ENCODE results near the gene MUC3A.
"Not testable (repeated sequence)": the region's sequence is repeated elsewhere in the genome, so short reads cannot be mapped to it uniquely, and the experiment has no call there.

The MUC3A gene, protein sequence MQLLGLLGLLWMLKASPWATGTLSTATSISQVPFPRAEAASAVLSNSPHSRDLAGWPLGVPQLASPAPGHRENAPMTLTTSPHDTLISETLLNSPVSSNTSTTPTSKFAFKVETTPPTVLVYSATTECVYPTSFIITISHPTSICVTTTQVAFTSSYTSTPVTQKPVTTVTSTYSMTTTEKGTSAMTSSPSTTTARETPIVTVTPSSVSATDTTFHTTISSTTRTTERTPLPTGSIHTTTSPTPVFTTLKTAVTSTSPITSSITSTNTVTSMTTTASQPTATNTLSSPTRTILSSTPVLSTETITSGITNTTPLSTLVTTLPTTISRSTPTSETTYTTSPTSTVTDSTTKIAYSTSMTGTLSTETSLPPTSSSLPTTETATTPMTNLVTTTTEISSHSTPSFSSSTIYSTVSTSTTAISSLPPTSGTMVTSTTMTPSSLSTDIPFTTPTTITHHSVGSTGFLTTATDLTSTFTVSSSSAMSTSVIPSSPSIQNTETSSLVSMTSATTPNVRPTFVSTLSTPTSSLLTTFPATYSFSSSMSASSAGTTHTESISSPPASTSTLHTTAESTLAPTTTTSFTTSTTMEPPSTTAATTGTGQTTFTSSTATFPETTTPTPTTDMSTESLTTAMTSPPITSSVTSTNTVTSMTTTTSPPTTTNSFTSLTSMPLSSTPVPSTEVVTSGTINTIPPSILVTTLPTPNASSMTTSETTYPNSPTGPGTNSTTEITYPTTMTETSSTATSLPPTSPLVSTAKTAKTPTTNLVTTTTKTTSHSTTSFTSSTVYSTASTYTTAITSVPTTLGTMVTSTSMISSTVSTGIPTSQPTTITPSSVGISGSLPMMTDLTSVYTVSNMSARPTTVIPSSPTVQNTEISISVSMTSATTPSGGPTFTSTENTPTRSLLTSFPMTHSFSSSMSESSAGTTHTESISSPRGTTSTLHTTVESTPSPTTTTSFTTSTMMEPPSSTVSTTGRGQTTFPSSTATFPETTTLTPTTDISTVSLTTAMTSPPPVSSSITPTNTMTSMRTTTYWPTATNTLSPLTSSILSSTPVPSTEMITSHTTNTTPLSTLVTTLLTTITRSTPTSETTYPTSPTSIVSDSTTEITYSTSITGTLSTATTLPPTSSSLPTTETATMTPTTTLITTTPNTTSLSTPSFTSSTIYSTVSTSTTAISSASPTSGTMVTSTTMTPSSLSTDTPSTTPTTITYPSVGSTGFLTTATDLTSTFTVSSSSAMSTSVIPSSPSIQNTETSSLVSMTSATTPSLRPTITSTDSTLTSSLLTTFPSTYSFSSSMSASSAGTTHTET (N-terminal part only)

DNA sequence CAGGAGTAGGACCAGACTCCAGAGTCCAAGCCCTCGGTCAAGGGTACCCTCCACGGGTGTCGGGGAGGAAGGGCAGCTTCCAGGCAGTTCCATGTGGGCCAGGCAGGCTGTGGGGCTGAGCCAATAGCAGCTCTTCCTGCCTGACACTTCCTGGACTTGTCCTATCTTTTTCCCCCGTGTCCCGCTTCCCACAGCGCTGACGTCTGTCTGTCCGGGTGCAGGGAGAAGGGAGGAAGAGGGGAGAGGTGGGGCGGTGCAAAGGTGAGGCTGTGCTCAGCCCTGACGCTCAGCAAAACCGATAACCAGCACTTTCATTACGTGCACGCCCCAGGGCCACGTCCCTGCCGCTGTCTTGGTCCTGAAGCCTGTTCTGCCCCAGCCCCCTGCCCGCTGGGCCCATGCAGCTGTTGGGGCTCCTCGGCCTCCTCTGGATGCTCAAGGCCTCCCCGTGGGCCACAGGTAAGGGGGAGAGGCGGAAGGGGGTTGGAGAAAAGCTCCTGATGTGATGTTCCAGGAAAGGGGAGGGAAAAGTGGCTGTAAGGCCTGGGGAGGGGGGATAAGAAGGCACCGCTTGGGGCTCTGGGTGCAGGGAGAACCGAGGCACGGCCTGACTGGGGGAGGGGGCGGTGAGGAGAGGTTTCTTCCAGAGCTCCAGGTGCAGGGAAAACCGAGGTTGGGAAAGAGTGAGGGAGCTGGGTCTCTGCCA, at the start of gene MUC3A:
Gene MUC3A (plus strand): TSS at position 308 of the 706 bp plus-strand sequence. CDS start 91 bp downstream, at position 399.
- DNase-seq = no peak

DNA sequence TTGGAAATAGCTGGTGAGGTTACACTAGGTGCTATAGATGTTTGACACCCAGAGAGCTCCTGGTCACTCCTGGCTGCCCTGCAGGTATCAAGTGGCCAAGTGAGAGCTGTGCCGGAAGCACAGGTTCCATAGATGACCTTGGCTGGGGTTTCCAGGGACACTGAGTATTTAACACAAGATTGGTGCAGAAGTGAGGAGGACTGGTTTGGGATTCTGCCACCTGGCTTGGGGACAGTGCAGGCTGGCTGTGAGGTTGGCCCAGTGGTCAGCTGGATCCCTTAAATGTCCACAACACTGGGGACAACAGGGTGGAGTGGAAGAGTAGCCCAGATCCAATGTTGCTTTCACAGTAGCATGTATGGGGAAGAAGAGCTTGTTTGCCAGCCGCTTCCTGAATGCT, 48.4 kb upstream of the MUC3A start:
- no peak for DNase-seq

DNA sequence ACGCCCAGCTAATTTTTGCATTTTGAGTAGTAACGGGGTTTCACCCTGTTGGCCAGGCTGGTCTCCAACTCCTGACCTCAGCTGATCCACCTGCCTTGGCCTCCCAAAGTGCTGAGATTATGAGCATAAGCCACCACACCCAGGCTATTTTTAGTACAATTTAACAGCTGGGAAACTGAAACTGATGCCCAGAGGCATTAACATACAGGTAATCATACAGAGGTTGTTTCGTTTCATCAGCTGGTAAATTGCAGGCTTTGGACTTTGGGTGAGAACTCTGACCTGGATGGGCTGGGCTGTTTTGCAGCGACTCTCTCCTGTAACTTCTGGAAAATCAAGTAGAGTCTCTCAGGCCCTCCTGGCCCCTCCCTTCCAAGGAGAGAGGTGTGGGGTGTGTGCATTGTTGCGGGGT, 47.4 kb upstream of the MUC3A start:
- no peak for DNase-seq

DNA sequence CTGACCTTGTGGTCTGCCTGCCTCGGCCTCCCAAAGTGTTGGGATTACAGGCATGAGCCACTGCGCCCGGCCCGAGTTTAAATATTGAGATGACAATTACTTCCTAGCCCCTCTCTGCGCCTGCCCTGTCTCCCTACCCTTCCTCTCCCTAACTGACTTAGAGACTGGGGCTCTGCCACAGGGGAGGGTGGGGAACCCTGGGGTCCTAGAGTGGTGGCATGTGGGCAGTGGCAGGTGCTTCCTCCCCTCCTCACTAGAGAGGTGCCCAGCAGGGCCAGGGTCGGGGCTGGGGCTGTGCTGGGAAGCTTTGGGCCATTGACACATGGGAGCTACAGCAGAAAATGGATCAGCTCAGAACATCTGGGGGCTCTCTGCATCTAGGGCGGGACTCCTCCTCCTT, 46.7 kb upstream of the MUC3A start:
- no peak for DNase-seq

DNA sequence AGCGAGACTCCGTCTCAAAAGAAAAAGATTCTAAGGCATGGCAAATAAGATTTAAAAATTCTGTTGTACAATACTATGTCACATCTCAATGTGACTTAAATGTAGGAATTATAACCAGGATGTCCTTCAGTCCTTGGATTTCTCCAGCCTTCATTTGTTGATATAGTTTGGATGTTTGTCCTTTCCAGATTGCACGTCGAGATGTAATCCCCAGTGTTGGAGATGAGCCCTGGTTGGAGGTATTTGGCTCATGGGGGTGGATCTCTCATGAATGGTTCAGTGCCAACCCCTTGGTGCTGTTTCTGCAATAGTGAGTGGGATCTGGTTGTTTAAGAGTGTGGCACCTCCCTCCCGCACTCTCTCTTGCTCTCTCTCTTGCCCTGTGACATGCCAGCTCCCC, 40.8 kb upstream of the MUC3A start:
- DNase-seq = no peak

DNA sequence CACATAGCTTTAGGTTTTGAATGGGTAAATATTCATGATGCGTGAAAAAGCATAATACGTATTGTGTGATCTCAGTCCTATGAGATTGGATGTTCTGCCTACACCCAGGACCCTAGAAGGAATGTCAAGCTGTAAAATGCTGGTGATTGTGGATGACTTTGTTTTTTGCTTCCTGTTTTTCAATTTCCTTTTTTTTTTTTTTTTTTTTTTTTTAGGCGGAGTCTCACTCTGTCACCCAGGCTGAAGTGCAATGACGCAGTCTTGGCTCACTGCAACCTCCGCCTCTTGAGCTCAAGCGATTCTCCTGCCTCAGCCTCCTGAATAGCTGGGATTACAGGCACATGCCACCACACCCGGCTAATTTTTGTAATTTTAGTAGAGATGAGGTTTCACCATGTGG, 38.9 kb upstream of the MUC3A start:
- not testable (repeated sequence) for DNase-seq

DNA sequence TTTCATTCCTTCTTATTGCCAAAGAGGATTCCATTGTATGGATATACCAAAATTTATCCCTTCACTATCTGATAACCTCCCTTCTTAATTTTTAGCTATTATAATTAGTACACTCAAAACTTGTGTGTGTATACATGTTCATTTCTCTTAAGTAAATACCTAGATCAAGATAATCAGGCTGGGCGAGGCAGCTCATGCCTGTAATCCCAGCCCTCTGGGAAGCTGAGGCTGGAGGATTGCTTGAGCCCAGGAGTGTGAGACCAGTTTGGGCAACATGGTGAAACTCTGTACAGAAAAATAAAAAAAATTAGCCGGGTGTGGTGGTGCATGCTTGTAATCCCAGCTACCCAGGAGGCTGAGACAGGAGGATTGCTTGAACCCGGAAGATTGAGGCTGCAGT, 37.9 kb upstream of the MUC3A start:
- DNase-seq = no peak

DNA sequence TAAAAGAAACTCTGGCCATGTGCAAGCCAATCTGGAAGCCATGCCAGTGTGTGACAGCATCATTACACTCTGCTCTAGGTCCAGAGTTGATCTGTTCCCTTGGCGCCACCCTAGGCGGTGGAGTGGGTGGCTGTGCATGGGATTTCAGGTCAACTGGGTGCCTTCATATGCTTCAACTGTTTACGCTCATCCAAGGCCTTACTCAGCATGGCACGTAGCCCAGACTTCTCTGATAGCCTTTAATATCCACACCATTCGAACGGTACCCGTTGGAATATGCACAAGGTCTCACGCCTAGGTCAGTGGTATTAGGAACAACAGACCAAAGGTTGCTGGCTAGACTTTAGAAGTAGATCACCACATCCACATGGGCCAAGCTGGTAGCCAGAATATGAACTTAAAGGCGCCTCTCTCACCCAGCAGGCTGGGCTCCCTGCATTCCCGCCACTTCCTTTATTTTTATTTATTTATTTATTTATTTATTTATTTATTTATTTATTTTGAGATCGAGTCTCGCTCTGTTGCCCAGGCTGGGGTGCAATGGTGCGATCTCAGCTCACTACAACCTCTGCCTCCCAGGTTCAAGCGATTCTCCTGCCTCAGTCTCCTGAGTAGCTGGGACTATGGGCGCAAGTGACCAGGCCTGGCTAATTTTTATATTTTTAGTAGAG, 35.0 kb upstream of the MUC3A start:
- DNase-seq = no peak

DNA sequence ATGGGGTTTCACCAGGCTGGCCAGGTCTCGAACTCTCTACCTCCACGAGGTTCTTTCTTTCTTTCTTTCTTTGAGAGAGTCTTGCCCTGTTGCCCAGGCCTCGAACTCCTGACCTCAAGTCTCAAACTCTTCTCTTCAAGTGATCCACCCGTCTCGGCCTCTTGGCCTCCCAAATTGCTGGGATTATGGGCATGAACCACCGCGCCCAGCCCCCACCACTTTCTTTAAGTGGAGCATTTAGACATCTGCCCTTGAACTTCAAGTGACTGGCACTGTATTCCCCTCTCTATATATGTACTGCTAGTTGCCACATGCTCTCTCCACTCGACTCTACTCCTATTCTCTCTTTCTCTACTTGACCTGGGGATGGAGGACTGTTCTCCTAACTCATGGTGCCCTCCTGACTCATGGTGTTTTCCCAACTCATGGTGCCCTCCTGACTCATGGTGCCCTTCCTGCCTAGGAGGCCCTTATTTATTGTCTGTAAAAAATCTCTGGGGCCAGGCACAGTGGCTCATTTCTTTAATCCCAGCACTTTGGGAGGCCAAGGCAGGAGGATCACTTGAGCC, 34.4 kb upstream of the MUC3A start:
- no peak for DNase-seq

DNA sequence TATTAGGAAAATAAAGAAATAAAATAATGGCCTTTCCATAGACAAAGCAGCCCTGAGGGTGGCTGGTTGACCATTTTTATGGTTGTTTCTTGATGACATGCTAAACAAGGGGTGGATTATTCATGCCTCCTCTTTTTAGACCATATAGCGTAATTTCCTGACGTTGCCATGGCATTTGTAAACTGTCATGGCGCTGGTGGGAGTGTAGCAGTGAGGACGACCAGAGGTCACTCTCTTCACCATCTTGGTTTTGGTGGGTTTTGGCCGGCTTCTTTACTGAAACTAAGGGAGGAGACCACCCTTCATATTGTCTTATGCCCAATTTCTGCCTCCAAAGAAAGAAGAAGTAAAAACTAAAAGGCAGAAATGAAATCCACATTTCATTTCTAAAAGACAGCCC, 30.0 kb upstream of the MUC3A start:
- DNase-seq = not testable (repeated sequence)

DNA sequence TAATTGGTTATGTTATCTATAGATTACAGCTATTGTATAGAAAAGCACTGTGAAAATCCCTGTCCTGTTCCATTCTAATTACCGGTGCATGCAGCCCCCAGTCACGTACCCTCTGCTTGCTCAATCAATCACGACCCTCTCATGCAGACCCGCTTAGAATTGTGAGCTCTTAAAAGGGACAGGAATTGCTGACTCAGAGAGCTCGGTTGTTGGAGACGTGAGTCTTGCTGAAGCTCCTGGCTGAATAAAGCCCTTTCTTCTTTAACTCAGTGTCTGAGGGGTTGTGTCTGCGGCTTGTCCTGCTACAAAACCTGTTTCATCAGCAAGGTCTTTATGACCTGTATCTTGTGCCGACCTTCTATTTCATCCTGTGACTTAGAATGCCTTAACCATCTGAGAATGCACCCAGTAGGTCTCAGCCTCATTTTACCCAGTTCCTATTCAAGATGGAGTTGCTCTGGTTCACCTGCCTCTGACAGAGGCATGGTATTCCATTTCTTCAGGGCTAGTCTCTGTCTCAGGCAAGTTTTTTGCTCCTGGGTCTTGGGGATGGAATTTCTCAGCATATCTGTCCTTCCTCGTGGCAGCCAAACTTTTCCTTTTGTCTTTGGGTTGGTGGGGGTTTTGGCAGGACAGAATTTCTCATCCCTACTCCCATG, 29.4 kb upstream of the MUC3A start:
- not testable (repeated sequence) for DNase-seq

DNA sequence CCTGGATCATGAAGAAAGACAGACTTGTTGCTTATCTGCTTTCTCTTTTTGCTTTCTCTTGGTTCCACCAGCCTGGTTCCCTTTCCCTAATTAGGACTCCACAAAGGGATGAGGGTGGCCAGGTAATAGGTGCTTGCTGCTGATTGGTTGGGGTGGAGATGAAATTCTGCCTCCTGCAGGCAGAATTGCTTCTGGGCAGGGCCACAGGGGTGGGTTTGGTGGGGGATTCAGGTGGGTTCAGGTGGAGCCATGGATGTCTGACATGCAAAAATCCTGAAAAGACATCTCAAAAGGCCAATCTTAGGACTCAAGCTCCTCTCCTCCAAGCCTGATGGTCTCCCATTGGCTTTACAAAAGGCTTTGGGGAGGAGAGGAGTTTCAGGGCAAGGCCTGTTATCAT, 28.3 kb upstream of the MUC3A start:
- no peak for DNase-seq

DNA sequence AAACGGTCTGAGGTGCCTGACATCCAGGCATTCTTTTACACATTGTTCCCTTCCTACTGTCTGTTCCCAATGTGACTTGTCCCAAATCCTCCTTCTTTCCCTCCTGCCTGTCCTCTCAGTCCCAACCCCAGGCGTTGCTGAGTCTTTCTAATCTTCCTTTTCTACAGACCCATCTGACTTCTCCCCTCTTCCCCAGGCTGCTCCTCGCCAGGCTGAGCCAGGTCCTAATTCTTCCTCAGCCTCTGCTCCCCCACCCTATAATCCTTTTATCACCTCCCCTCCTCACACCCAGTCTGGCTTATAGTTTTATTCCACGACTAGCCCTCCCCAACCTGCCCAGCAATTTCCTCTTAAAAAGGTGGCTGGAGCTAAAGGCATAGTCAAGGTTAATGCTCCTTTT, 25.7 kb upstream of the MUC3A start:
- not testable (repeated sequence) for DNase-seq

DNA sequence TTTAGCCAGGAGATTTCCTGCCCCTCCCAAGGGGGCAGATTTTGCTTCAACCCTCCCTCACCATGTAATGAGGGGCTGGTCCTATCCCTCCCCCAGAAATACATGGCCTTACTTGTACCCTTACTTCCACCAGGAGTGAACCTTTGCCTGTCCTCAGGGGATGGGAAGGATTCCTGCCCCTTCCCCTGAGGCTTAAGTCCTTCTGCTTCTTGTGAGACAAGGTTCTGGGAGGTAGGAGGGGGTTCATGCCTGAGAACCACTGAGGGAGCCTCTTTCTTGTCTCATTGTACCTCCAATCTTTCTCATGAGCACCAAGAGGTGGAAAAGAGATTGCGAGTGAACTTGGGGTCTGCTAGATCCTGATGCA, 19.5 kb upstream of the MUC3A start:
- DNase-seq = no peak

DNA sequence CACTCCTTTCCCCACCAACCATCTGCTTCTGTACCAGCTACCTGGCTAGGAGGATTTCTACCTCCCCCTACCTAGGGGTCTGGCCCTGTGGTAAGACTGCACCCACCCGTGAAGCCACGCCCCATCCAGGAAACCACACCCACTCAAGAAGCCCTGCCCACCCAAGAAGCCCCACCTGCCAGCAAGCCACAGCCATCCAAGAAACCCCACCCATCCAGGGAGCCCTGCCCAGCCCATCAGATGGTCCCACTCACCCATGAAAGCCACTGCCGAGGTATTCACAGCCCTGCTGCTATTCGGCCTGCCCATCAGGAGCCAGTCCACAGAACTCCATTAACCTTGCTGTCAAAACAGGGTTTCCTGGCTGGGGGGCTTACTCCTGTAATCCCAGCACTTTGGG, 15.6 kb upstream of the MUC3A start:
- no peak for DNase-seq

DNA sequence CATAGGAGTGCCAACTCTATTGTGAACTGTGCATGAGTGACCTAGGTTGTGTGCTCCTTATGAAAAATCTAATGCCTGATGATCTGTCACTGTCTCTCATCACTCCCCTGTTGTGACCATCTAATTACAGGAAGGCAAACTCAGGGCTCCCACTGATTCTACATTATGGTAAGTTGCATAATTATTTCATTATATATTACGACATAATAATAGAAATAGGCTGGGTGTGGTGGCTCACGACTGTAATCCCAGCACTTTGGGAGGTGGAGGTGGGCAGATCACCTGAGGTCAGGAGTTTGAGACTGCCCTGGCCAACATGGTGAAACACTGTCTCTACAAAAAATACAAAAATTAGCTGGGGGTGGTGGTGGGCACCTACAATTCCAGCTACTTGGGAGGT, 14.0 kb upstream of the MUC3A start:
- not testable (repeated sequence) for DNase-seq

DNA sequence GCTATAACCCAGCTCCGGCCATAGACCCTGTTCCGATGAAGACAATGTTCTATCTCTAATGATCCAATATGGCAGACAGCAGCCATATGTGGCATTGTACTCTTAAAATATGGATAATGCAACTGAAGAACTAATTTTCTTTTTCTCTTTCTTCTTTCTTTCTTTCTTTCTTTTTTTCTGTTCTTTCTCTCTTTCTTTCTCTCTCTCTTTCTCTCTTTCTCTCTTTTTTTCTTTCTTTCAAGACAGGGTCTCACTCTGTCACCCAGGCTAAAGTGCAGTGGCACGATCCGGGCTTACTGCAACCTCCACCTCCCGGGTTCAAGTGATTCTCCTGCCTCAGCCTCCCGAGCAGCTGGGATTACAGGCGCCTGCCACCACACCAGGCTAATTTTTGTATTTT, 13.2 kb upstream of the MUC3A start:
- DNase-seq = not testable (repeated sequence)

DNA sequence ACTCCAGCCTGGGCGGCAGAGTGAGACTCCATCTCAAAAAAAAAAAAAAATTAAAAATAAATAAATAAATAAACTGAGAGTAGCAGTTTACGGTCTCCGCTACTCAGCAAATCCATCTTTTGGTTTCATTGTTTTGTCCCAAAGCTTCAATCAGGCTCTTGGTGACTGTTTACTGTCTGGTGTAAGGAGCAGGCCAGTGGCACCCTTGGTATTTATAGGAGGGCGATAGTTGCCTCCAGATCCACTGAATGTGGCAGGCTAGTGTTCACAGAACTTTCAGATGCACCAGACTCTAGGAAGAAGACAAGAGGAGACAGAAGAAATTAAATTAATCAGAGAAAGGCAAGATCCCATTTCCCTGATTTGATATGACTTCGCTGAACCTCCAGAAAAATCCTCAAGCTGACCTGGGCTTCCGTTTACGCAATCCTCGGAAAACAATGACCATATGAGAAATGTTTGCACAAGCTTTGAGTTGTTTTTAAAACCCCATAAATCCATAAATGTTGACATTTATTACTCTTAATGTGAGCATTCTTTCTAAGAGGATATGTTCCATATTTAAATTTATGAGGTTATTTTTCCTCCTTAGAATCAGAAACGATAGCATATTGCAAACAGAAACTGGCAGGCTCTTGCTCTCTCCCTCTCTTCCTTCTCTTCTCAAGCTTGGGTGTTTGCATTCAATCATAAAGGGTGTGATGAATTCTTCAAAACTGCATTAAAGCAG, 7.1 kb upstream of the MUC3A start:
- no peak for DNase-seq

DNA sequence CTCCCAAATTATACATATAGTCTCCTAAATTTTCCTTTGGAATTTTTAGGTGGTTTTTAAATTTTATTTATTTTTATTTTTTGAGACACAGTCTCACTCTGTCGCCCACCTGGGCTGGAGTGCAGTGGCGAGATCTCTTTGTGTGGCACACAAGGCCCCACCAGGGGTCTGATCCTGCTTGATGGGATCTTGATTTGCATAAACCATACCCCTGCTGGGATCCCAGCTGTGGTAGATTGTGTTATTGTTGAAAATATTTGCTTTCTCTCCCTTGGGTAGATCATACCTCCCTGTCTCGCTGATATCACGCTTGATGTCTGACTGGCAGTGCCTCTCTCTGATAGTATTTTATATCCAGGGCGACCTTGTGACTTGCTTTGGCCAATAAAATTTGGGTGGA, 5.6 kb upstream of the MUC3A start:
- DNase-seq = no peak

DNA sequence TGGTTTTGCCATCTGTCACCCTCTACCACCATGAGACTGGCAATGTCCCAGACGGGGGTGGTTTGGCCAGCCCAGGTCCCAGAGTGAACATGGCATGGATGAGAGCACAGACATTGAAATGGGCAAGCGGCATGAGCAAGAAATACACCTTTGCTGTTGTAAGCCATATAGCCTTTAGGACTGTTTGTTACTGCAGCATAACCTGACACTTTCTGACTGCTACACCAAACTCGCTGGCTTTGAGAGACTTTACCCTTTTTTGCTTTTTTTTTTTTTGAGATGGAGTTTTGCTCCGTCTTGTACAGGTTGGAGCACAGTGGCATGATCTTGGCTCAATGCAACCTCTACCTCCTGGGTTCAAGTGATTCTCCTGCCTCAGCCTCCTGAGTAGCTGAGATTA, 5.2 kb upstream of the MUC3A start:
- DNase-seq = no peak

All from NCI-H1436 treated with DMSO at 0.1 percent for 48 hours (cell line).